Body of pancreas (tissue), 4 donors: ENCODE results near the gene ATP2B1.

Experiments used
- POLR2A ChIP-seq, 3 donors: fragments of 450-650 bp; IDR thresholded peaks; one replicate each; pipeline ENCODE4 v1.6.1; 2016; ENCODE audit warnings: antibody characterized with exemption in 3 of 3, mild to moderate bottlenecking in 2 of 3
- TF ChIP-seq, protein P1 (sequence below), 7 experiments: fragments of 450-650 bp in 4 of 7; fragments of 200-600 bp in 3 of 7; sonication (generic) in 3 of 7; IDR thresholded peaks; one replicate each; pipeline ENCODE4 v1.5.1; 2016 to 2019; ENCODE audit warnings: antibody characterized with exemption in 7 of 7

DNA sequence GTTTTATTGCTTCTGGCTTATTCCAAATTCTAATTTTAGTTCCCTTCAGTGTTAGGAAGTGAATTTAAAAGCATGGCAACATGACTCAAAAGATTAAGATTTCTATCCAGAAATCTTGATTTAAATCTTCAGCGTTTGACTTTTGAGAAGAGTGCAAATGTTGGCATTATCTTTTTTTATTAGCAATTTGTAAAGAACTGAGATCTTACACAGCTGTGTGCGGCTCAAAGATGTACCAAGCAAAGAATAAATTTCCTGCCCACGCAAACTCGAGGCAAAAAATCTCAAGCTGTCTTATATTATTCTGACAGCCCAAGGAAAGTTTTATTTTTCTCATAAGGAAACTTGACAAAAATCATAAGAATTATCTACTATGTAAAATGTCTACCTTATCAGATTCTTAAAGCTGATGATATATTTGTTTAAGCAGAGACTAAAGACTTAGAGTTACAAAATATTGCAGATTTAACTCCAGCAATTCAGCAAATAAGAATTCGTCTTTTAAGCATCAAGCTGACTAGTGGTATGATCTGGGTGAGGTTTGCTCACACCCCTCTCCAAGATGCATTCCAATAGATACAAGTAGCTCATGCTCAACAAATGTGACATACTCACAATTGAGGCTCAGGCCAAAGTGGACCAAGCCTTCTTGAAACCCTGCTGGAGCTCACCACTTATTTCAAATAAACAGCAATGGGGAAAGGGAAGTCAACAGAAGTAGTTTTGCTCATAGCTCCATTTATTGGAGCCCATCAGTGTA is 135.4 kb downstream of the ATP2B1 start:
- TF ChIP-seq POLR2A (IDR thresholded peaks at IDR 0.05) = no peak
- TF ChIP-seq, protein P1, sequence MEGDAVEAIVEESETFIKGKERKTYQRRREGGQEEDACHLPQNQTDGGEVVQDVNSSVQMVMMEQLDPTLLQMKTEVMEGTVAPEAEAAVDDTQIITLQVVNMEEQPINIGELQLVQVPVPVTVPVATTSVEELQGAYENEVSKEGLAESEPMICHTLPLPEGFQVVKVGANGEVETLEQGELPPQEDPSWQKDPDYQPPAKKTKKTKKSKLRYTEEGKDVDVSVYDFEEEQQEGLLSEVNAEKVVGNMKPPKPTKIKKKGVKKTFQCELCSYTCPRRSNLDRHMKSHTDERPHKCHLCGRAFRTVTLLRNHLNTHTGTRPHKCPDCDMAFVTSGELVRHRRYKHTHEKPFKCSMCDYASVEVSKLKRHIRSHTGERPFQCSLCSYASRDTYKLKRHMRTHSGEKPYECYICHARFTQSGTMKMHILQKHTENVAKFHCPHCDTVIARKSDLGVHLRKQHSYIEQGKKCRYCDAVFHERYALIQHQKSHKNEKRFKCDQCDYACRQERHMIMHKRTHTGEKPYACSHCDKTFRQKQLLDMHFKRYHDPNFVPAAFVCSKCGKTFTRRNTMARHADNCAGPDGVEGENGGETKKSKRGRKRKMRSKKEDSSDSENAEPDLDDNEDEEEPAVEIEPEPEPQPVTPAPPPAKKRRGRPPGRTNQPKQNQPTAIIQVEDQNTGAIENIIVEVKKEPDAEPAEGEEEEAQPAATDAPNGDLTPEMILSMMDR (IDR thresholded peaks at IDR 0.05) = no peak
